ENCODE data around the gene ACSL4.
A peak's percentile ranks its signal among the peaks of the same experiment; 100 is the strongest.
"Not testable (repeated sequence)": the region's sequence is repeated elsewhere in the genome, so short reads cannot be mapped to it uniquely, and the experiment has no call there.

ACSL4 gene

DNA sequence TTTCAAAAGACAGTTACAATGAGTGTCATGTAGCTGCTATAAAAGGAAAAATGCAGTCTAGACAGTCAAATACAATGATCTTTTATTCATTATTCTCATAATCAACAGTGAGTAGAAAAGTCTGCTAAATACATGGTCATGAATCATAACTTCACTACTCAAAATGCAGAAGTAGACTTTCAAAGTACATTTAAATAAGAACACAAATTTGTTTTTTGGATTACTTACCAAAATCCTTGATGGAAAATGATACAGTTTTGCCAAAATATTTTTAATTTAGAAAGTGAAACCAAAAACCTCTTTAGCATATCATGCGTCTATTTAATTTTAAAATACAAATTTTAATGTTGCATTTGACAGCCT is 4.9 kb downstream of the ACSL4 start:
- no peak for DNase-seq (ENCODE audit: low spot score)

GRCh38 chrX:109724971-109725370 is 8.1 kb downstream of the ACSL4 start:
- DNase-seq (ENCODE audit: low spot score) = not testable (repeated sequence)

- DNase-seq (ENCODE audit: low spot score) = no peak
Measured at GRCh38 chrX:109720947-109721346, 12.1 kb downstream of the ACSL4 start.

GRCh38 chrX:109719264-109719663 is 13.8 kb downstream of the ACSL4 start:
- no peak for DNase-seq (ENCODE audit: low spot score)

DNA sequence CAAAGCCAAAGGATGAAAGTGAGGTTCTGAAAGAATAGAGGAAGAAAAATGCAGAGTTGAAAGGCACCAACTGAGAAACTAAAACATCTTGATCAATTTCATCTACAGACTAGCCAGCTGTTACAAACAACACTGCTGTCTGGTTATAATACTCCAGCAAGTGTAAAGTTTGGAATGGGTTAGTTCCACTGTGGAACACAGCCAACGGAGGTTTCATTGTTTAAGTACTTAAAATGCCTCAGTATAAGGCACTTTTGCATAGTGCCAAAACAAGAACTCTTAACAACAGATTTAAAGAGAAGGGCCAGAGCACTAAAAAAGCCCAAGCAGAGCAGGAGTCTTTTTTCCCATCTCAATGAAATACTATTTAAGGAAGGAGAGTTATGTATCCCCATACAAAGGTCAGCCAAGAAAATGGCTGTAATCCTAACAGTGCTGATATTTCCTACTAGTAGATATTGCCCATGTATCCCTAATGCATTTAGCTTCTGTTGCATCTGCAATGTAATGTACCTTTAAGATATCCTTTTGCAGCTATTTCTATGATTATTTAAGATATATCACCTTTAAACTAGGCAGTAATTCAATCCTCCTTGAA is 16.5 kb downstream of the ACSL4 start:
- no peak for DNase-seq (ENCODE audit: low spot score)

GRCh38 chrX:109714340-109714958 is 18.6 kb downstream of the ACSL4 start:
- DNase-seq (ENCODE audit: low spot score) = peak; percentile 58

DNA sequence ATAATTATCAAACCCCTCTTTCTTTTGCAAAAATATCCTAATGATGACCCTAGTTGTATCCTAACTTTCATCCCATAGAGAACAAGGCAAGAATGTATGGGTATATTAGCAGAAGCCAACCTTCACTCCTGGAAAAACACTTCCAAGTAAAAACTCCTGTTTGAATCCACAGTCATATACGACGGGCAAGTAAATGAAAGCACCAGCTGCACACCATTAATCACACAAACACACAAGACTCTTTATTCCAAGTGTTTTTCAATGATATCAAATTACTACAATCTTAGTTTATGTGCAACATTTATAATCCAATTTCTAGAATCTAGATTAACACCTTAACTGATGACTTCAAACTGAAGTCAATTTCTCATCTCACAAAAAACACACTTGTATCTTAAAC is 22.9 kb downstream of the ACSL4 start:
- DNase-seq (ENCODE audit: low spot score) = no peak

DNA sequence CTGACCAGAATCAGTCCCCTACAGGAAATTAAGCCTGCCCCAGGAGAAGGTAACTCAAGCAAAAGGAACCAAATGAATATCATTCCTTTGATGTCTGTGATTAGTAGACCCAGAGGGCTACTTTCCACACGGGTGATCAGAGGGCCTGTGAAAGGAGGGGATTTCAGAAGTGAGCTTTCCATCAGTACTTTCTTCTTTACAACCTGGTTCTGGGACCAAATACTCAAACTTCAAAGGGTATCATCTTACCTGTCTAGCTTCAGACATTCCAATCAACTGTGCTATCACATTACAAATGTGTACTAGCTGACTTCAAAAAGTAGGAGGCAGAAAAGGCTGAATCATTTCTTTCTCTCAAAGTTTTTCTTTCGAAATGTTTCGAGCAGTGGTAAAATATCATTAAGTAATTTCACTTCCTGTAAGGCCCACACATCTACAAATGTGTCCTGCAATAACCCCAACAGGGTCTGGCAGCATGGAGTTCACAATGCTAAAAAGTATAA is 23.9 kb downstream of the ACSL4 start:
- no peak for DNase-seq (ENCODE audit: low spot score)

DNA sequence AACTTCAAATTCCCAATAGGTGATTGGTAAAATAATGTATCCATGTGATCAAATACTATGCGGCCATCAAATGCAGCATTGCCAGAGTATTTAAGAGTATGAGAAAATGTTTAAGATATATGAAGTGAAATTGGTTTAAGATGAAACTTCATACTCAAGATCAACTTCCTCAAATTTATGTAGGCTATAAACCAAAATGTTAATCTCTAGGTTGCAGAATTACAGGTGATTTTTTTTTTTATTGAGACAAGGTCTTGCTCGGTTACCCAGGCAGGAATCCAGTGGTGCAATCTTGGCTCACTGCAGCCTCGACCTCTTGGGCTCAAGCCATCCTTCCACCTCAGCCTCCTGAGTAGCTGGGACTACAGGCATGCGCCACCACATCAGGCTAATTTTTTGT is 25.3 kb downstream of the ACSL4 start:
- no peak for DNase-seq (ENCODE audit: low spot score)

- DNase-seq (ENCODE audit: low spot score) = no peak
Measured at GRCh38 chrX:109707319-109707718, 25.7 kb downstream of the ACSL4 start.

GRCh38 chrX:109704563-109704962 is 28.5 kb downstream of the ACSL4 start:
- no peak for DNase-seq (ENCODE audit: low spot score)

- DNase-seq (ENCODE audit: low spot score) = no peak
Measured at GRCh38 chrX:109697855-109698254, 35.2 kb downstream of the ACSL4 start.

DNA sequence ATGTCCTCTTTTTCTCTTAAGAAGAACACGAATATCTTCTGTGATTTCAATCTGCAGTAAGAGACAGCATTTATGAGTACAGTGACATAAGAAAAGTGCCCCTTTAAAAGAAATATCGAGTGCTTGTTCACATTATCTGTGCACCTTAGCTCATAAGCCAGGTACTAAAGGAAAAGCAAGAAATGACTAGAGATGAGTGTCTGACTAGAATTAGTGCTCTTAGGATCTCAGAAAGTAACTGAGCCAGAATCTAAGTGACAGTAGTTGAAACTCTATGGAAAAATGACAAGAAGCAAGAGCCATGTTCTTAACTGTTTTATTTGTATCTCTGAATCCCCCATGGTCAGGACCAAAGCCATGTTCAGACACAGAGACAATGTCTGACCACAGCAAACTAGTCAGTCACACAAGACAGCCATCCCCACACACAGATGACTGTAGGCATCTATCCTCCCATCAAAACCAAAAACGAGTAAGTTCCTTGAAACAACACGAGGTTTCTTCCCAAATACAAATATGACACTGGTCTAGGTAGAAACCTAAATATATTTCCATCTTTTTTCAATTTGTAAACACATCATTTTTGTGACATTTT is 36.8 kb downstream of the ACSL4 start:
- no peak for DNase-seq (ENCODE audit: low spot score)

- DNase-seq (ENCODE audit: low spot score) = no peak
Measured at GRCh38 chrX:109695637-109696036, 37.4 kb downstream of the ACSL4 start.

DNA sequence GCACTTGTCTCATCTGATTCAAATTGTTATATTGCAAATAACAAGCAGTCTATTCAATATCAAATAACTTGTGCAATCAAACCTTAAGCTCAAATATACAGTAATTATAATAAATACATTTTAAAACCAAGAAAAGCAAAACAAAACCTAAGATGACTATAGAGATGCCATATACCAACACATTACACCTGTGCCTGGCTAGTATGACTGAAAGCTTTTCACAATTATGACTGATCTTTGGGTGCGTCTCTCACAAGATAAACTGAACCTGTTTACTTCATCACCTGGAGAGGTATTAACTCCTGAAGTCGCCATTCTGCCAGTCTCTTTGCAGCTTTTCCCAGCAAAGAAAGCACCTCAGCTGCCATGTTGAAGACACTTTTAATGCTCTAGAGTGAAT is 41.3 kb downstream of the ACSL4 start:
- no peak for DNase-seq (ENCODE audit: low spot score)

- DNase-seq (ENCODE audit: low spot score) = no peak
Measured at GRCh38 chrX:109691277-109691676, 41.8 kb downstream of the ACSL4 start.

- DNase-seq (ENCODE audit: low spot score) = no peak
Measured at GRCh38 chrX:109687903-109688302, 45.2 kb downstream of the ACSL4 start.

GRCh38 chrX:109685656-109686078 is 47.4 kb downstream of the ACSL4 start:
- no peak for DNase-seq (ENCODE audit: low spot score)

DNA sequence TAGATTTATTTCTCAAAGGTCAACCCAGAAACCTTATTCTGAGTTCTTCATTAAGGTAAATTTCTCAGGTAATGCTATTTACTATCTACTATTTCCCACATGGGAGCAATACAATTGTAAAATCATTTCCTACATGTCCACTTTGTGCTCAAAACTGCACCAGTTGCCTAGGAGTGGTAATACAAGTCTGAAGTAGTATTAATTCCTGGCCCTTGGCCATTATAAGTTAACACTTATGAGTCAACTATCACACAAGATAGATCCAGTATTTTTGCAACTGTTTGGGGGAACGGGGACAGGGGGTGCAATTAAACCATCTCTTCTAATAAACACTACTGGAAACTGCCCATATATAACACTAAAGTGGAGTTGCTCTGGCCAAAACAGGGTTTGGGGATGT is 48.9 kb downstream of the ACSL4 start:
- DNase-seq (ENCODE audit: low spot score) = no peak

DNA sequence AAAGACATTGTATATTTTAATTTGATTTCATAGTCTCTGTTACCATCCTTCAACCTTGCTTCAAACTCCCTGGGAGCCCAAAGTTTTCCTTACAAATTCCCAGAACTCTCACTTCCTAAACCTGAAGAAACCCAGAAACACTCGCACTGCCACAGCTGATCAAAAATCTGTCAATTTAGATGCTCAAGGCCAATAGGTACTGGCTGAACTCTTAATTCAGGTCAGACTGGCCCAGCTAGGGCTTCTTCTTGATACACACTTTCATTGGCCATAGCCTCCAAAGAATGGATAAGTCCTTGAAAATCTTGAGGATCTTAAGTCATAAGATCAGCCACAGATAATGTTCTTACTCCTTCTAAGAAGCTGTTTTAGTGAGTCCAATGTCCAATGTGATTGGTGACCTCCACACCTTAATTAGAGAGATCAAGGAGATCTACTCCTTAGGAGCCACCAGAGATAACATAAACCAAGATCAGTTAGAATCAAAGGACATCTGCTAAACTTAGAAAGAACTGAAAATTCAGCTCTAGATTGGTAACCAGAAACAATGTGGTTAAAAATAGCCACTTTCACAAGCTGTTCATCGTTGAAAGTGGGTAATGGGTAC is 51.5 kb downstream of the ACSL4 start:
- no peak for DNase-seq (ENCODE audit: low spot score)

DNA sequence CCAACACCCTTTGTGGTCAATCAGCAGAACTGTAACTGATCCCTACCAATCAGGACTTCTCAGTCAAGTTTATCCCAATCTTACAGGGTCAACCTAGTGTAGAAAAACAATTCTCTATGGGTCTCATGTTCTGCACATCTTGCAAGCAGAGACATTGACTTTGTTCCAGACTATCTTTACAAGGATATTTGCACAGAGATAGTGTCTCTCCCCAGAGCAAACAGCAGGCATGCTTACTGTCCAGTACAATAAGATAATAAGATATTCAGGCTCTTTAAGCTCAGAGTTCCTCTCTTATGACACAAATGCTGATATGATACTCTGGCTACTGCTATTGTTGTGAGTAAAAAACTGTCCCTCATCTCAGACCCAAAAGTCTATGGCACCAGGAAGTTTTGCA is 53.2 kb downstream of the ACSL4 start:
- DNase-seq (ENCODE audit: low spot score) = no peak

GRCh38 chrX:109672239-109672638 is 60.8 kb downstream of the ACSL4 start:
- no peak for DNase-seq (ENCODE audit: low spot score)

- not testable (repeated sequence) for DNase-seq (ENCODE audit: low spot score)
Measured at GRCh38 chrX:109671170-109671569, 61.9 kb downstream of the ACSL4 start.
